Astrocyte of the hippocampus (primary cell): ENCODE results near the gene ARL5C.

Experiments used
- DNase-seq: peaks from one replicate; pipeline ENCODE4 v3.0.0; 2011; ENCODE audit warnings: low read depth, low spot score

The ARL5C gene

DNA sequence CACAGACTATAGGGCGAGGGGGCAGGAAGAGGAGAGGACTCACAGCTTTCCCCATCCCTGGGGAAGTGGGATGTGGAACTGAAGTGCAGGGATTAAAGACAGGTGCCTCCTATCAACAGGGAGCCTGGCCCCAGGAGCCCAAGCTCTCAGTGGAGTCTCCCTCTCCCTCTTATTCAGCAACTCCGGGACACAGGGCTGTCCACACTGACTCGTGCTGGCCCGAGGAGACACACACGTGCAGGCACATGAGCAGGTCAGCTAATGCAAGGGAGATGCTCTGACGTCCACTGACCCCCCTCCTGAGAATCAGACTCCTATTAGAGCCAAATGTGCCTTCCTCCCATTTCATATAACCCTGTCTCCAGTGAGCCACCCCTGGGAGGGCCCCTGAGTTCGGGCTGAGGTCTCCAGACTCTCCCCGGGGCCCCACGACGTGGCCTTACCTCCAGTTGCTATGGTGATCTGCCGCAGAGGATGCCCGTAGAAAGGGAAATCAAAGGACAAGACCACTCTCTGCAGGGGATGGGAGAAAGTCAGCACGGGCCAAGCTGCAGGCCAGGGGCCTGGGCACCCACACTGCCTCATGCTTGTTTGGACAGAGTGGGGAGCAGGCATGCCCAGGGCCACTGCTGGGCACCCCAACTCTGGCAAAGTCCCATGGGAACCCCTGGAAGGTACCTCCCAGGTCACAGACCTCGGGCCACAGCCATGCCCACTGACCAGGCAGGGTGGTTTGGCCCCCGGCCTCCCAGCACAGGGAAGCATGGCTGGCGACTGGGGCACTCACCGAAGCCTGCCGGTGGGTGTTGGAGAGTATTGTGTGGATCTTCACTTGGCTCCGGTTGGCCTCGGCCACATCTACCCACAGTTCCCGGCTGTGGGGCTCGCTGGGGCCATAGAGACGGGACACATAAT, 57.2 kb downstream of the ARL5C start:
- DNase-seq, result no peak

- no peak for DNase-seq
Observed at GRCh38 chr17:39107973-39108372, 58.0 kb downstream of the ARL5C start.

DNA sequence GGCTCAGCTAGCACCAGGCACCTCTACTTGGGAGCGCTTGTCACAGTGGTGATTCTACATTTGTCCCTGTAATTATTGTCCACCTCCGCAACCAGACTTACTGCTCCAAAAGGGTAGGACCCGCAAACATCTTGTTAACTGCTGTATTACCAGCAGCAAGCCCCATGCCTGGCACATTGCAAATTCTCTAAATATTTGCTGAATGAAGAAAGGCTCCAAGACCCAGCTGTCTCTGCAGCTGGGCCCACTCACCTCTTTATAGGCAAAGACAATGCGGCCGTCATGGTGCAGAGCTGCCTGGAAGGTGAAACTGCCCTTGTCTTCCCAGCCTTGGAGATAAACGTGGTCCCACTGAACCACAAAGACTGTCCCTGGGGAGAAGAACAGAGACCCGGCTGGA, 58.8 kb downstream of the ARL5C start:
- no peak for DNase-seq
